PFSK-1 (cell line): ENCODE results near the gene BMAL1.

Experiments used
- FOXP2 ChIP-seq: optimal IDR thresholded peaks from 2 replicates; pipeline ENCODE3; 2011; ENCODE audit warnings: borderline replicate concordance, control low read depth, inconsistent platforms; ENCODE audit not compliant: insufficient read depth; ENCODE audit errors: extremely low read length, extremely low read depth
- POLR2AphosphoS5 ChIP-seq: IDR thresholded peaks from 2 replicates; pipeline ENCODE4 v1.6.1; 2012; ENCODE audit warnings: low read depth, mild to moderate bottlenecking, control low read depth, low read length, moderate library complexity
- SIN3A ChIP-seq: IDR thresholded peaks from 2 replicates; pipeline ENCODE4 v1.6.1; 2012; ENCODE audit warnings: mild to moderate bottlenecking, low read length, moderate library complexity, borderline replicate concordance; ENCODE audit not compliant: insufficient read depth
- TAF1 ChIP-seq: IDR thresholded peaks from 2 replicates; pipeline ENCODE4 v1.6.1; 2012; ENCODE audit warnings: low read length, control low read depth, borderline replicate concordance; ENCODE audit not compliant: insufficient read depth
- TF ChIP-seq, protein P1 (sequence below), 2 experiments: IDR thresholded peaks; 2 replicates each; pipeline versions ENCODE4 v1.6.1 to v1.8.0; 2011 to 2012; ENCODE audit warnings: low read depth in 2 of 2, low read length in 2 of 2, control low read depth in 1 of 2, inconsistent platforms in 1 of 2, mild to moderate bottlenecking in 1 of 2, moderate library complexity in 1 of 2; ENCODE audit not compliant: insufficient read depth in 1 of 2

The BMAL1 gene

DNA sequence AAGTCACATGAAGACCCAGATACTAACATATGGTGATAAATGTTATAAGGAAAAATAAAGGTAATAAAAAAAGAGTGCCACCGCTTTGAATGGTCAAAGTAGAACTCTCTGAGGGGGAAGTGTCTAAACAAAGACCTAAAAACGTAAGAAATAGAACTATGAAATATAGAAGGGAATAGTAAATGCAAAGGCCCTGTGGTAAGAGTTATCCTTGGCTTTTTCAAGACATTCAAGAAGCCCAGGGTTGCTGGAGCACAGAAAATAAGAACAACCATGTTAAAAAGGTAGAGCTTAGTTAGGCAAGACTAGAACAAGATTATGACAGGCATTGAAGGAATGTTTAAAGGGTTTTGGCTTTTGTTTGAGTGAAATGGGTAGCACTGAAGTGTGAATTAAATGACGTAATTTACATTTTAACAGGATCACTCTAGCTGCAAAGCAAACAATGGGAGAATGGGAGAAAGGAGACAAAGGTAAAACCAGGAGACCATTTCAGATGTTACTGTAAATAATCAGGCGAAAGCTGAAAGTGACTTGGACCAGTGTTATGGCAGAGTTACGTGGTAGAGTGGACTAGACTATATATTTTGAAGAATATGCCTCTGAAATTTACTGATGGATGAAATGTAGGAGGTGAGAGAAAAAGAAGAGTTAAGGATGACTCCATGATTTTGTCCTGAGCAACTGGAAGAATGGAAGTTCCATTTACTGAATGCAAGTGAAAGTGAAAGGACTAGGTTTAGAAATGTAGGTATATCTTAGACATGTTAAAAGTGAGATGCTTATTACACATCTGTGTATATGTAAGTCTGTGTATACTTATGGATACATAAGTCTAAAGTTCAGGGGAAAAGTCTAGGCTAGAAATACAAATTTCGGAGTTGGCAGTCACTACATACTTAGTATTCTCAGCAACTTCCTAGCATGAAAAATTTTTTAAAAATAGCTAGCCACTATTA, 156.9 kb downstream of the BMAL1 start:
- TF ChIP-seq FOXP2 (no peak), TAF1 (no peak), SIN3A (no peak), POLR2AphosphoS5 (no peak)
- TF ChIP-seq, protein P1, sequence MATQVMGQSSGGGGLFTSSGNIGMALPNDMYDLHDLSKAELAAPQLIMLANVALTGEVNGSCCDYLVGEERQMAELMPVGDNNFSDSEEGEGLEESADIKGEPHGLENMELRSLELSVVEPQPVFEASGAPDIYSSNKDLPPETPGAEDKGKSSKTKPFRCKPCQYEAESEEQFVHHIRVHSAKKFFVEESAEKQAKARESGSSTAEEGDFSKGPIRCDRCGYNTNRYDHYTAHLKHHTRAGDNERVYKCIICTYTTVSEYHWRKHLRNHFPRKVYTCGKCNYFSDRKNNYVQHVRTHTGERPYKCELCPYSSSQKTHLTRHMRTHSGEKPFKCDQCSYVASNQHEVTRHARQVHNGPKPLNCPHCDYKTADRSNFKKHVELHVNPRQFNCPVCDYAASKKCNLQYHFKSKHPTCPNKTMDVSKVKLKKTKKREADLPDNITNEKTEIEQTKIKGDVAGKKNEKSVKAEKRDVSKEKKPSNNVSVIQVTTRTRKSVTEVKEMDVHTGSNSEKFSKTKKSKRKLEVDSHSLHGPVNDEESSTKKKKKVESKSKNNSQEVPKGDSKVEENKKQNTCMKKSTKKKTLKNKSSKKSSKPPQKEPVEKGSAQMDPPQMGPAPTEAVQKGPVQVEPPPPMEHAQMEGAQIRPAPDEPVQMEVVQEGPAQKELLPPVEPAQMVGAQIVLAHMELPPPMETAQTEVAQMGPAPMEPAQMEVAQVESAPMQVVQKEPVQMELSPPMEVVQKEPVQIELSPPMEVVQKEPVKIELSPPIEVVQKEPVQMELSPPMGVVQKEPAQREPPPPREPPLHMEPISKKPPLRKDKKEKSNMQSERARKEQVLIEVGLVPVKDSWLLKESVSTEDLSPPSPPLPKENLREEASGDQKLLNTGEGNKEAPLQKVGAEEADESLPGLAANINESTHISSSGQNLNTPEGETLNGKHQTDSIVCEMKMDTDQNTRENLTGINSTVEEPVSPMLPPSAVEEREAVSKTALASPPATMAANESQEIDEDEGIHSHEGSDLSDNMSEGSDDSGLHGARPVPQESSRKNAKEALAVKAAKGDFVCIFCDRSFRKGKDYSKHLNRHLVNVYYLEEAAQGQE (IDR thresholded peaks at IDR 0.05; ENCODE audit: insufficient read depth in 1 of 2, low read depth in 2 of 2, low read length in 2 of 2), result no peak
